HG03060 (cell line): ENCODE data around the gene UBE3A.

Experiments
- ATAC-seq: cut with Tn5 transposase; IDR thresholded peaks from one replicate; pipeline ENCODE4 v1.9.1; 2021; ENCODE audit warnings: low read depth, moderate number of reproducible peaks; ENCODE audit not compliant: unreplicated experiment

Gene UBE3A

GRCh38 chr15:25406846-25407245 is 32.0 kb downstream of the UBE3A start:
- ATAC-seq = no peak

GRCh38 chr15:25406261-25406660 is 32.6 kb downstream of the UBE3A start:
- no peak for ATAC-seq

DNA sequence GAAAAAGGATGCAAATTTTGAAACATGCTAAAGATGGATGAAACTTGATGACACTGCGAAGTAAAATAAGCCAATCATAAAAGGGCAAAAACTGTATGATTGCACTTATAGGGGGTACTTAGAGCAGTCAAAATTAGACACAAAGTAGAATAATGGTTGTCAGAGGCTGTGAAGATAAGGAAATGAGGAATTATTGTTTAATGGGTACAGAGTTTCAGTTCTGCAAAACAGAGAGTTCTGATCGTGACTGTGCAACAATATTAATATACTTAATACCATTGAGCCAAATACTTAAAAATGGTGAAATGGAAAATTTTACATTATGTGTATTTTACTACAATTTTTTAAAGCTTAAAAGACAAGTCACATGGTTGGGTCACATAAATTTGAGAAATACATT is 35.1 kb downstream of the UBE3A start:
- ATAC-seq = no peak

- no peak for ATAC-seq
These were observed 36.5 kb downstream of the UBE3A start for GRCh38 chr15:25402342-25402741.

DNA sequence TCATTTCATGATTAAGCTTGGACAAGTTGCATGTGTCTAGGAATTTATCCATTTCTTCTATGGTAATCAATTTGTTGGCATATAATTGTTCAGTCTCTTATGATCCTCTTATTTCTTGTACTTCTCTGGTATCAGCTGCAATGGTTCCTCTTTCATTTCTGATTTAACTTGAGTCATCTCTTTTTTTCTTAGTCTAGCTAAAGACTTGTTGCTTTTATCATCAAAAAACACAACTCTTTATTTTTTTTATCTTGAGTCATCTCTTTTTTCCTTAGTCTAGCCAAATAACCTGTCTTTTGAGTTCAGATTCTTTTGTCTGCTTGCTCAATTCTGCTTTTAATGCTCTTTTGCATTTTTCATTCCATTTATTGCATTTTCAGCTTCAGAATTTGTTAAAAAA is 37.3 kb downstream of the UBE3A start:
- ATAC-seq = no peak

DNA sequence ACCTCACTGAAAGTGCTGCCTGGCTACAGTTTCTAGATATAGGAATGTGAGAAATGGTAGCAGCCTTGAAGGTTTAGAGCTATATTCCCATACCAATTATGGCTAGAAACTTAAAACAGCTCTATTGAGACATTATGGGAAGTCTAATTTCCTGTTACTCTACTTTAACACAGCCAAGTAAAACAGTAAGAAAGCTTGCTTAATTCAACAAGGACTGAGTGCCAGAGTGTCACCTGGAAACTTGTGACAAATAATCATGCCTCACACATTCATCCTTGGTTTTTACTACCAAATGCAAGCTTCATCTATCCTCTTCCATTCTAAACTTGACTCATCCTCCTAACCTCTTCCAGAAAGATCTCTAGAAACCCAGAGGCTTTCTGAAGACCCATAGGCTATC is 41.7 kb downstream of the UBE3A start:
- ATAC-seq = no peak

DNA sequence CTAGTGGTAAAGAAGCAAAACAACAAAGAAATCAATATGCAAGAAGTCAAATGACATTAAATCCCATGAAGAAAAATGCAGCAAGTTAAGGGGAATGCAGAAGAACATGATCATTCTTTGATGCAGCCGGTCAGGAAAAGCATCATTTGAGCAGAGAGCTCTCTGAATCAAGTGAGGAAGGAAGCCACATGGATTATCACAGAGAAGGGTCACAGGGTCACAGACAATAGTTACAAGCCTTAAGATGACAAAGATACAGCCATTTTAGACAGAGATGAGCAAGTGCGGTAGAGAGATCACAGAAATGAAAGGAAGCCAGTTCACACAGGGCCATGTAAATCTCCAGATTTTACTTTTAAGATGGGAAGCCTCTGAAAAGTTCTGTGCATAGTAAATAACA is 43.9 kb downstream of the UBE3A start:
- no peak for ATAC-seq

DNA sequence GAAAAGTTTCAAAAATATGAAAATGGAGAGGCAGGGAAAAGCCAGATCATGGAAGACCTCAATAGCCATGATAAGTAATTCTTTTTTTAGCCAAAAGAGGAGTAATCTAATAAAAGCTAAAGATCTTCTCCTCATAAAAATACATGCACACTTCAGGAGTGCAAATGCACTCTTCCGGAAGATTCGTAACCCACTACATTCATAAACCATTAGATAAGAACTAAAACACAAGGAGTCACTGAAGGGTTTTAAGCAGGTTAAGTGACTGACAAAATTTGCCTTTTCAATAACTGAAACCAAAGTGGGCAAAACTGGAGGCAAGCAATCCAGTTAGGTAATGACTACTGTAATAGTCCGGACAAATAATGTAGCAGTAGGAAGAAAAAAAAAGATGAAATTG is 46.0 kb downstream of the UBE3A start:
- no peak for ATAC-seq

DNA sequence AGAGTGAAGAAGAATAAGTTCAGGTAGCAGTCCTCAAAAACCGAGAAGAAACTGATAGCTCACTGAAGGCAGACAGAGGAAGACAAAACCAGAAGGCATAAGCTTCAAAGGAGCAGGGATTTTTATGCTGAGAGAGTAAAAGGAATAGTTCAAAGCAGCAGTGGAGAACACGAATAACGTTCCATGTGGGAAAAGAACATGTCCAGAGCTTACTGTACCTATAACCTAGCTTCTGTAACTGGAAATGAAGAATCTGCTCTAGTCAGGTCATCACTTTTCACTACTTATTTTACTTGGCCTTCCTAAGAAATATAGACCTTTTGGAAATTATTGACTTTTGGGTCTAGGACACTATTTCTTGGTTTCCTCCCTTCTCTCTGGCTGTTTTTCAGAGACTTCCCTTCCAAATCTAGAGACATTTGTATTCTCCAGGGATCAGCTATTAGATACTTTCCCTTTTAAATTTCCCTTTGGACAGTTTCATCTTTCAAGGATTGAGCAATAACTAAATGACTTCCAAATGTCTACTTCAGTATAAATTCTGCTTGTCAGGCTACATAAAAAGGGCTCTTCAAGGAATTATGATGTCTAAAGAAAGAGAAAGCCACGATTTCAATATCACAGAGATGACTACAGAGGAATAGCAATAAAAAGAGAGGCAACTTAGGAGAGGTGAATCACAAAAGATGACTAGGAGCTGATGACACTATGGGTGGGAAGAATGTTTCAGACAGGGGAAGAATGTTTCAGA is 46.7 kb downstream of the UBE3A start:
- no peak for ATAC-seq

GRCh38 chr15:25385986-25386385 is 52.8 kb downstream of the UBE3A start:
- ATAC-seq = no peak

DNA sequence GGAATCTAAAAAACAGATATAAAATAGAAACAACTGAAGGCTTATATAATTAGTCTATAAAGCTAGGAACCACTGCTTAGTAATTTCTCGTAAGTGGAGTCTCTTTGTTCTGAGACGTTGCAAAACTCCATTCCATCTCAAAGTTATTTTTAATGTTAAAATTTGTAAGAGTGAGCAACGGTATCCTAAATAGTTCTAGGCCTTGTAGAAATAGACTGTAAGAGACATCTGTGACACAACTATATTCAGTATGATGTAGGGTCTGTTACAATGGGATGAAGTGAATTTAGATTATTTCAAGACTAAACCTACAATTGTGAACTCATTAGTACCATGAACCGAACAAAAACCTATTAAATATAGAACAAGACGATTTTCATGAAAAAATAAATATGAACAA is 57.2 kb downstream of the UBE3A start:
- ATAC-seq = no peak

DNA sequence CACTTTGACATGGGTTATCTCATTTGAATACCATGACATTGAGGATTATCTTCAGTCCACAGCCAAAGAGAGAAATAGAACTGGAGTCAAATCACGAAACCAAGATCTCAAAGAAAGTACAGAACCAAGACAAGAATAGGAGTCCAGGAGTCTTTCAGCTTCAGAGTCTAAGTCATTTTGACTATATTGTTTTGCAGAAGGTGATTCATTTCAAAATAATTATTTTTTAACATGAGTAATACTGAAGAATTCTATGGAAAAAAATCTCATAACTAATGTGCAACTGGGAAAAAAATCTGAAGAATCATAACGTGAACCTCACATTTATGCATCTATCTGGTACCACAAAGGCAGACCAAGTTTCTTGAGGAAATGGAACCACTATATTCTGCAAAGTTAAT is 60.3 kb downstream of the UBE3A start:
- no peak for ATAC-seq

GRCh38 chr15:25375557-25375956 is 63.3 kb downstream of the UBE3A start:
- ATAC-seq = no peak

DNA sequence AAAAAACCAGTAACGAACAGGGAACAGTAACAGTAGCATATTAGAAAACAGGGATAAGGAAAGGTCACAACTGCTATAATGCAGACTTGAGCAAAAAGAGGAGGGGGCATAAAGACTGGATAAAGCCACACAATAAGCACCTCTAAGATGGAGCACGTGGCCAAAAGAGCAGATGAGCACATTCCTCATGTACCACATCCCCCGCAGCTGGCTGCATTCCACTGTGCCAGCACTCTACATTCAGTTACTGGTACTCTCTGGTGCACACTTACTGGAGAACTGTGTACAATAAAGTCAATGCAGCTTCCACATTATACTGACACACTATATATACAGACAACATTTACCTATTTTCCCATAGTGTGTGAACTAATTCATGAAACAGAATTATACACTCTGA is 64.7 kb downstream of the UBE3A start:
- ATAC-seq = no peak

DNA sequence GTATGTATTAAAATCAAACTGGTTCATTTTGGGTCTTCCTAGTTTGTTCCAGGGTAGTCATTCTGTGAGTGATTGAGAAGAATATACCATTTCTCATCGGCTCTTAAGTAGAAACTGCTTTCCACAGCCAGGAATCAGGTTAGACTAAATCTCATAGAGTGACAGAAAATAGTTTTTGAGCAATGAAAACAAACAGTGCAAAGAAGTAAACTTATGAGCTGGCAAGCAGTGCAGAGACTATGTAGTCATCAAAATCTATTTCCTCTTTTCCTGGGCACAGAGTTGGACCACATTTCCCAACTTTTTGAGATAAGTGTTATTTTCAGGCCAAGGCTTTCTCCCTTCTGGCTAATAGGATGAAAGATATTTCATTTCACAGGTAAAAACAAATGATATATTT is 66.5 kb downstream of the UBE3A start:
- ATAC-seq = no peak

DNA sequence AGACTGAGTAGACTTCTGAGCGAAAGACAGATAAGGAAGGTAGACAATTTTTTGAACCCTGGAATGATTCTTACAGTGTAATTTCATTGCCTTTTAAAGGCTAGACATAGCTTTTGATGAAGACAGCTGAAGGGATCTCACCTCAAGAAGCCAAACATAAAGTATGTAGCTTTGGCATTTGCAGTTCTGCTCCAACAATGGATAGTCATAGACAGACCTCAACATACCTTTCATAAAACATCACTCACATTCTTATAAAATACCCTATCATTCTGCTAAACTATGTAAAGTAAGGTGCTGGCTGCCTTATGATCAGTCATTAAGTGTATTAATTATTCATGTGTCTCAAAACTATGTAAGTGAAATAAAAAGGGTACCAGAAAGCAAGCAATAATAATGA is 70.0 kb downstream of the UBE3A start:
- no peak for ATAC-seq

DNA sequence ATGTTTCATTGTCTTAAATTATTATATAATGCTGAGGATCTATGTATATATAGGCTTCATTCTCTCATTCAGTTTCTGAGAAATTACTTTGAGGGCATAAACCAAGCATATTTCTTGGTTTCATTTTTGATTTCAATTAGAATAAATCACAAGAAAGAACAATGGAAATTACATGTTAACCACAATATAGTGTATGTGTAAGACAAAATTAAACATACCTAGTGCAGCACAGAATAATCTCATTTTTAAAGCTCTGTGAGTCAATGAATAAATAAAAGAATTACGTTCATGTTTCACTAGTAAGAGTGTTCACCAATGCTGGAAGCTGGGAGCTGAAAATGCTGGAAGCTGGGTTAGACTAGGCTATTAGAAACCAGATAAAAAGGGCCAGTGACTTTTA is 72.8 kb downstream of the UBE3A start:
- ATAC-seq = no peak

DNA sequence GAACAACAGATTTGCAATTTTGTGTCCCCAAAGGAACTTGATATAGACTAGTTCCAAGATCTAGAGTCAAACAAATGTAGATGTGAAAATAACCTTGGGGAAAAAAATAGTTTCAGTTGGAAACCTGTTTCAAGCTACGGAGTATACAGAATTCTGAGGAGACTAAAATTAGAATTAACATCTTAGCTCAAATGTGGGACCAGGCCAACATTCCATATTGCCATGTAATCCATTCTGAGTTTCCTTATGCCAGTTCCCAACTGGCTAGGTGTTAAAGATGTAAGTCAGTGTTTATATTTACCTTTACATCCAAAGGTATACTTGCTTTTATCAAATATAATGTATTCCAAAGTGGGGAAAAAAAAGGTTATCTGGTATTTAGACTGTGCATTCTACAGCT is 76.3 kb downstream of the UBE3A start:
- no peak for ATAC-seq

DNA sequence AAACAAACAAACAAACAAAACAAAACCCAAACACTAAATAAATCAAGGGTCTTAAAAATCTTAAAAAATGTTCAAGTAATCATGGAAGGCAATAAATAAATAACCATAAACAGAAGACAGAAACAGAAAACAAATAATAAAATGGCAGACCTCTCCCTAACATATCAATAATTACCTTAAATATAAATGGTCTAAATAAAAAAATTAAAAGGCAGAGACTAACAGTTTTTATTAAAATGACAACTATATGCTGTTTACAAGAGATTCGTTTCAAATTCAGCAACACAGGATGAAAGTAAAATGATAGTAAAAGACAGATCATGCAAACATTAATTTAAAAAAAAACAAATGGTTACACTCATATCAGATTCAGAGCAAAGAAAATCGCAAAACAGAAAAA is 91.1 kb downstream of the UBE3A start:
- ATAC-seq = no peak

DNA sequence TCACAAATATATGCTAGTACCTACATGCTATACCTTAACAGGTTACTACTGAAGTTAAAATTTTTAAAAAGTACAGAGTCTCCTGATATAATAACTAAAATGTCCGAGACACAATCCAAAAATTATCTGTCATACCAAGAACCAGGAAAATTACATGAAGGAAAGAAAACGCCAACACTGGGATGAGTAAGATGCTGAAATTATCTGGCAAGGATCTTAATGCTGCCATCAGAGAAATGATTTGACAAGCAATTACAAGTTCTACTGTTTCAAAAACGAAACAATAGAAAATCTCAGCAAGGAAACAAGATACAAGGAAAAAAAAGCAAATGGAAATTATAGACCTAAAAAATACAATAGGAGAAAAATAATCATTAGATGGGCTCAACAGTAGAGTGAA is 92.5 kb downstream of the UBE3A start:
- ATAC-seq = no peak

DNA sequence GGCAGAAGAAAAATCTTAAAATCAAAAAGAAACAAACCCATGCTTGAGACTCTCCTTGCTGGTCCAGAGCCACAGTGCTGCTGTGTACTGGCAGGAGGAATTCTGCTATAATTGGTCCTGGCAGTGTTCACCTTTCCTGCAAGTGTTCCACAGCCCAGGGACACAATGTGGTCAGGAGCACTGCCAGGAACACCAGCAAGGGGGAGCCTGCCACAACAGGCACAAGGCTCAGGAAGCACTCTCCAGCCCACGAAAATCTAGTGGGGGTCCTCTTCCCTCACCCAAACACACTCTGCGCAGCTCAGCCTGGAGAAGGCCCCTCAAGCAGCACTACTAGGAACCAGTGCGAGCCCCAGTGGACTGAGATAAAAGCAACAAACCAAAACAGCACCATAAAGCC is 92.9 kb downstream of the UBE3A start:
- no peak for ATAC-seq

DNA sequence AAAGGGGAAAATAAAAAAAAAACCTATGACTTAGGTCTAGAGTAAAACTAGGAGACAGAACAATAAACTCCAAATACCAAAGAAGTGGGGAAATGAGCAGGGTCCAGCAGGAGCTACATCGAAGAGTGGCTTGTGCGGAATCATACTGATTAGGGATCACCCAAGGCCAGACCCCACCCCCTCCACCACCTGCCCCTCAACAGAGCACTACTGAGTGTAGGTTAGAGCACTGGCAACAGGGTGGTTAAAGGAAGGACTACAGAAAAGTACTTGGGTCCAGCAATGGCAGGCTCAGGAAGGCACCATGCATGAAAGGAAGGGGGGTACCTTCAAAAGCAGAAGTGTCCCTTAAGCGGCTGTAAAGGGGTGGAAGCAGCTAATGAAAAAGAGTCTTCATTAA is 96.2 kb downstream of the UBE3A start:
- no peak for ATAC-seq

- ATAC-seq = no peak
These were observed 99.4 kb downstream of the UBE3A start for GRCh38 chr15:25339431-25339830.
